SHP77 treated with DMSO at 0.1 percent for 48 hours (cell line): Measurements from ENCODE around the gene HNRNPR.
"Not testable (repeated sequence)": the region's sequence is repeated elsewhere in the genome, so short reads cannot be mapped to it uniquely, and the experiment has no call there.

ENCODE experiments used
- DNase-seq: peaks from one replicate; lab custom pipeline; 2025; lab: John Stamatoyannopoulos, UW

HNRNPR gene

DNA sequence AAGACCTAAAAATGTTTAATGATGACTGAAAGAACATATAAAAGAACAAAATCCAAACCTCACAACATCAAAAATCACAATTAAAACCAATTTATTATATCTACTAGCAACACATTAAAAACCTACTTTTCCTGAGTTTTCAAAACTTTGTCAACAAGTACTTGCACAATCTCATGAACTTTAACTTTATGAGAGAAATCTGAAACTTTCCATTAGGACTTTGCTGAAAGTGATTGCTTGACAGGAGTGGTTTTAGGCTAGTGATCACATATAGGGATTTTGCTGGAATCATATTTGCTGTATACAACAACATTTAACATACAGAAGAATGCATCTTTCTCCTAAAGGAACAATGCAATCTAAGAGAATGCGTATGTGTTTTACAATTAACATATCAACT lies 13.2 kb downstream of the HNRNPR start:
- no peak for DNase-seq

DNA sequence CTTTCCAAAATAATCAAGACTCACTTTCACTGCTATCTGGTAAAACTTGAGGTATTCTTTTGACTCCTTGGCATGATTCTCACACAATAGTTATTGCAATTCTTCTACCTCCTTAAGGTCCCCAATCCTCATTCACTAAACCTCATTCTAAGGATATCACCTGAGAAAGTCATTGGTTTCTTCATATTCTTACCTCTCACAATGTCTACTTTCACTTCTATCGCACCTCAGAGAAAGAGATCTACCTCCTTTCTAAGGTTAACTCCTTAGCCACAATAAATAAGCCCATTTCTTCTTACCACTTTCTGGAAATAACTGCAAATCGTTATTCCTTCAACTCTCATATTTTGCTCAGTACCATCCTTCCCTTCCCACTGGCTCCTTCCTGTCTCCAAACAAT lies 18.7 kb downstream of the HNRNPR start:
- no peak for DNase-seq

DNA sequence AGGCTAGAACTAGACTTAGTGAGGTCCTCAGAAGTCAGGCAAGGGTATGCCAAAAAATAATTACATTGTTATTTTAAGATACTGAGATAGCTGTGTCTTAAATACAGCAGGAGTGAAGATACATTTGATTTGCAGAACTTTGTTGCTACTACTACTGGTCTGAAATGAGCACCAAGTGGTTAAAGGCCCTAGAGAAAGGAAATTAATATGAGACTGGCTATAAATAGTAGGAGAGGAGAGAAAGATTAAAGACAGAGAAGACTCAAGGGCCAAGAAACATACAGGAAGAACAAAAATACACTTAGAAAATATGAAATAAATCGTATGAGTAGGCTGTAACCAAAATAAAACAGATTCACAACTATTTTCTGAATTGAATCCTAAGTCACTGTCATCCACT lies 21.3 kb downstream of the HNRNPR start:
- DNase-seq, result no peak

DNA sequence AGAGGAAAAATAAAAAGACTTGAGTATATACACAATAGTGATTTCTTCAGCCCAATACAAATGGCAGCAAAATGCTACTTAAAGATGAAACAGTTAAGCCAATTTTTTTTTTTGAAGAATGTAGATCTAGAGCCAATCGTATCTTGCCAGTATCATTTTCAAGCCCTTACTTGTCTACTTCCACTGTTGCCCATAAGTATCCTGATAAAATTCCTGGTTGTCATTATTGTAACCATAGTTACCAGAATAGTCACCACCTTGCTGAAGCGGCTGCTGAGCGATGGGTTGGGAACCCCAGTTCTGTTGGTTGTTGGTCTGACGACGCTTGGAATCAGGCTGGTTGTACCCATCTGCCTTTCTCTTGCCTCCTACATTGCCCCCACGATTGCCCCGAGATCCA lies 33.8 kb downstream of the HNRNPR start:
- not testable (repeated sequence) for DNase-seq

DNA sequence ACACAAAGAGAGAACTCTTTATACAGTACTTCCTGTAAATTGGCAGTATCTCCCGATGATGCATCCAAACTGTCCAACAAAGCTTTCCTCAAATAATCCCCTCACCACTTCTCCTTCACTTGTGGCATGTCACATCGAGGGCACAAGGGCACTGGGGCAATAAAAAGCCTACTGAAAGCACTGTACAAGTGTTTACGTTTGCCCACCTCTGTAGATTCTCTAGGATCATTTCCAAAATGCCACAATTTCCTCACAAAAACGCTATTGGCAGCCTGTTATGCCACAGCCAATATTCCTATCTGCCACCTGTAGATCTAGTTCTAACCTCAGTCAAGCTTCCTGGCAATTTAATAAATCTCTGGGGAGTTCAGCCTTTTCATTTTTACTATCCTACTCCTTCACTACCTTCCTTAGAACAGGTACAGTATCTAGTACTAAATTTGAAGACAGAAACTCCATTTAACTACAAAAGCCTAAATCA lies 39.9 kb downstream of the HNRNPR start:
- no peak for DNase-seq

DNA sequence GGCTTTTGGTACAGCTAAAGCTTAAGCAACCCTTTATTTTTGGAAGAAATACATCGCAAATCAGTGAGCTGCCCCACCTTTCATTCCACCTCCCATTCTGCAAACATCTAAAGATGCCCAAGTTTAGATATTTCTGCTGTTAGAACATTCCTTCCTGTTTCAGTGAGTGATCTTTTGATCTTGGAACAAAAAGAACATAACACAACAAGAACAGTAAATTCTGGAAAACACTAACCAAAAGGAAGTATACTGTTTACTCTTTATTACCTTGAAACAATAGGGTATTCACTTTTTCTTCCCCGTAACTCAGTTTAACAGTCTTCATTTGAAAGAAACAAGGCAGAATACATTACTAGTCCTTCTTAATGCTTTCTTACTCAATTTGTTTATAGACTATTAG lies 40.6 kb downstream of the HNRNPR start:
- DNase-seq, result no peak

DNA sequence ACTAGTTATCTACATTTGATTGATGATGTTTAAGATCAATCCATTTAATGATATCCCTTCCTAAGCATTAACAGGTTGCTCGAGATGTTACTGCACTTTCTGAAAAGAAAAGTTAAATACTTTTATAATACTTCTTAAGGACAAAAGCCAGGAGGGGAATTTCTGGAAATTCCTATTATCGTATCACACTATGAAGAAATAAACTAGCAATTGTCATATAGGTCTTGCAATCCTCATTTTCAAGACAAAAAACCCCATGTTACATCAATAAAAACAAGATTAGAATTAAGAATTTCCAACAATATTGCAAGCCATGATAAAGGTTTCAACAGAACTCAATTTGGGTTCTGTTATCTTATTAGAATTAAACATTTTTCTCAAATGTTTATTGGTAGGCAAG lies 47.2 kb downstream of the HNRNPR start:
- no peak for DNase-seq

DNA sequence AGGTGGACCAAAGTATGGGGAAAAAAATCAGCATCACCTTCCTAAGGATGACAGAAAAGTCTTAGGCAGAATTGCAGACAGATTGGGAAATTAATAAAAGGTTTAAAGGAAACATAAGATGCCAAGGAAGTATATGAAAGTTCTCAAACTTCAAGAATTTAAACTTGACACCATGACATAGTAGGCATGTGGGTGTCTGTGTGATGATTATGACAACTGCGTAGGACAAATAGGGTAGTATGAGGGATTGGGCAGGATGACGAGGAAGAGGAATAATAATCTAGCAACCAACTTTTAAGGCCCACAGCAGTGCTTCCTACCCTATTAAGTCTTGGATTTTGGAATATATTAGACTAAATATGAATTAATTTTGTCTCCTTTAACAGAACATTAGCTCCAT lies 52.4 kb downstream of the HNRNPR start:
- no peak for DNase-seq

DNA sequence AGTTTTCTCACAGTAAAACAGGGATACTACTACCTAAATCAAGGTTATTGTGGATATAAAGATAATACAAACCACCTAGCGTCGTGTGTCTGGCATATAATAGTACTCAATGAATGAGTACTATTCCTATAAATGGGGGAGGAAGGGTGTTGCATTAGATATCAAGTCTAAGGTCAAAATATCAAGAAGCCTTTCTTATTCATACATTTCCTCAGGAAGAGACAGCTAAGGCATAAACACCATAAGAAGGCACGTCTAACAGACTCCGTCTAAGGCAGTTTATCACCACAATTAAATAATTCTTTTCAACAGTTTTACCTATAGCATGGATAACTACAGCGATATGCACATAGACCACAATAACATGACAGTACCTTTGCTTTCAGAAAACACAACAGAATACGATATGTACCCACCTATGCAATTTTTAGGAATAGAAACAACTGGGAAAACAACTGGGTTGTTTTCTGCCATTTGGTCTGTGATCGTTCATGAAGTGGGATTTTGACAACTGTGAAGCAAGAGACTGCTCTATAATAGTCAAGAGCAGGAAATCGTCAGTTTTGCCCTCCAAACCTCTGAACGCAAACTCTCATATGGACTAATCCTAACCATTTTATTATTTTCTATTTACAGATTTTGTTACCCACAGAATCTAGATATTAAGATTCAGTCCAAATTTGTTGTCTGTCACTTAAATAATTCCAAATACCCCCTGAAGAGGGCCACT lies 53.1 kb downstream of the HNRNPR start:
- DNase-seq, result no peak

DNA sequence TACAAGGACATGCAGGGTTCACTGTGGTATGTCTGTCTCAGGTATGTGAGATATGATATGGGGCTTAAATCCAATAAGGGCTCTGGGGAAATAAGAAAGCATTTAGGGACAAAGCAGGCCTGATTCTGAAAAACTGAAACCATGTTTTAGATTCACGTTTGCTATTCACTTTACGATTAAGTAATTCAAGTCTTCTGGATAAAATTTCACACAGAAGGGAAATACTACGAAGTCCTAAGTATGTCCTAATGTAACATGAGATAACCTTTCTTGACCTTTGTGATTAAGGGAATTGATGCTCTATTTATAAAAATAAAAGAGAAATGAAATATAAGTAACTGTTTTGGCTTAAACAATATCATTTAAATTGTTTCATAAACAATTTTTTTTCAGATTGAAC lies 55.4 kb downstream of the HNRNPR start:
- no peak for DNase-seq

DNA sequence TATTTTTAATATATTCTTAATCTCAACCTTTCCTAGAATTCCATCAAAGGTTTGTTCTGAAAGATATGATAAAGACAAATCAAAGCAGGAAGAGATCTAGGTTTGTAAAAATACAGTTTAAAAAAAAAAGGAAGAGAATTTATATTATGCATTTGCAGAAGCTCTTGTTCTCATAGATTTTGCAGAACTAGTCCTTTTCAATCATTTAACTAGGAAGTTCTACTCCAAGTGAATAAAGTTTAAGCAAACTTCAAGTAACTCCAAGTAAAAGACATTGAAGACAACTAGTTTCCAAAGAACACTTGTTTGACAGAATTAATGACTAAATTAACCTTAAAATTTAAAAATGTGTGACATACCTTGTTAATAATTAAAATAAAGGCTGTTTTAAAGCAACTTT lies 55.9 kb downstream of the HNRNPR start:
- DNase-seq, result no peak

DNA sequence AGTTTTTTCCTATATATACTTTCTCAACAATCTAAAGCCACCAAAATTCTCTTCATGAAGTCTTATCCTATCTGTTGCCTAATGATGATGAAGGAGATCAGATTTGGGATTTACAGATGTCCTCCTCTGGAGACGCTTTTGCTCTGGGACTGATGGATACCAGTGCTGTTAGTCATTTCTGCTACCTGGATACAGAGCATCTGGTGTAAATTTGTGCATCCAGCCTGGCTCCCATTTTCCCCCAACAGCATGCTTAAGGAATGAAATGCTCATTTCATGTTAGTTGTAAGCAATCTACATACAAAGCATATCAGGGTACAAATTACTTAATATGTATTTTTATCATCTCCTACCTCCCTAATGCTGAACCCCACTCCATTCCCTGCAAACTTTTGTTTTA lies 57.7 kb downstream of the HNRNPR start:
- DNase-seq, result no peak

DNA sequence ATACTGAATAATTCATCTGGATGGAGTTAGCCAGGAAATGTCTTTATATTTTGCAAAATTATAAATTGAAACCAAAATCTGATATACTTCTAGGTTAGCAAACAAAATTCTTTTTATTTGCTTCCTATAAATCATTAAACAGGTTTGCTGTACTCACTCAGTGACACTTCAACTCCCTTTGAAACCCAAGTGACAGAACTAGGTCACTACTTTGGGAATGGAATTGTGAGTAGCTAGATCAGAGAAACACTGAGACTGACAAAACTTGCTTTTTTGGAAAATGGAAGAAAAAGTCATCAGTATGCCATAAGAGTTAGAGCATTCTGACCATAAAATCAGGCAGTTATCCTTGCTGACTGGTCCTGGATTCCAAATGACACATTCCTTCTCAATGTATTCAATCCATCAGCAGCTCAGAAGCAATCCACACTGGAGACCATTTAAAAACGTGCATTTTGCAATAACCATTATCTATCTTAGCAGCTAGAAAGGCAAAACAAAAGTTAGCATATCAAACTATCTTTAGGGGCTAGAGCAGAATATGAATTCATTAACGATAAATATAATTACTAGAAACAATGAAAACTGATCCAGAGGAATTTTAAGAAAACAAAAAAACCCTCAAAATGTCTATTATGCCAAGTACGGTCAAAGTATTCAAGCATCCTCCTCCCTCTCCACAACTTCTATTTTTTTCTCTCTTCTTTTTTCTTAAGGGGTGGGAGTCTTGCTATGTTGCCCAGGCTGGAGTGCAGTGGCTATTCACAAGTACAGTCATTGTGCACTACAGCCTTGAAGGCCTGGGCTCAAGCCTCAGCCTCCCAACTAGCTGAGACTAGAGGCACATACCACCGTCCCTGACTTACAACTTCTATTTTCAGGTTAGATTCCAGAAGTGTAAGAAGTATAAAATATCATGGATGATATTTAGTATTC lies 60.1 kb downstream of the HNRNPR start:
- no peak for DNase-seq

DNA sequence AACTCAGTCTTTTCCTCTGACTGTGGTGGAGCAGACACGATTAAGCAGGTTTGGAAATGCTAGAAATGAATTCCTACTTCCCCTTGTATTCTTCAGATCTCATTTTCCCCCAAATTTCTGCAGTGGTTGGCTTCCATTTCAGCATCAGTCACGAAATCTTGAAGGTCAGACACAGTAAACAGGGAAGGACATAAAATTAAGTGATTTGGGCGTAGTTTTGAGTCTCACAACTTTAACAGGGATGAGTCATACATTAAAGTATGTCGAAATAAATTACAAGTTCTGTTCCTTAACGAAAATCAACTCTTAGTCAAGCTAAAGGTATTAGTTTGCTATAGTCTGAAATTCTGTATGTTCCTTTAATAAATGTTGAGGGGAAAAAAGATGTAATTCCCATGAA lies 61.1 kb downstream of the HNRNPR start:
- DNase-seq, result no peak

DNA sequence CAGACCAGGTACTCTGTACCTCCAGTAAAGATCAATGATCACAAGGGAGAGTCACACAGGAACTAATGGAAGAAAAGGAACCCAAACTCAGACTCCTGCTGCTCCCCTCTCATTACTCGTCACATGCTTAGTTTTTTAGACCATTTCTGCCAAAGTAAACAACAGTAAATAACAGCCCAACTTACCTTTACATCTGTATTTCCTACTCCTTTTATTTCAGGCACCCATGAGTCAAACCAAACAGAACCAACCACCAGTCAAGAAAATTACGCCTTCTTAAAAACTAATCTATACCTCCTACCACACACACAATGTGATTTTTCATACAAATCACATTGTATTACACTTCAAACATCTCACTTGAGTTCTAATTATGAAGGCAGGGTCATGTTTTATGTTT lies 65.4 kb downstream of the HNRNPR start:
- no peak for DNase-seq

DNA sequence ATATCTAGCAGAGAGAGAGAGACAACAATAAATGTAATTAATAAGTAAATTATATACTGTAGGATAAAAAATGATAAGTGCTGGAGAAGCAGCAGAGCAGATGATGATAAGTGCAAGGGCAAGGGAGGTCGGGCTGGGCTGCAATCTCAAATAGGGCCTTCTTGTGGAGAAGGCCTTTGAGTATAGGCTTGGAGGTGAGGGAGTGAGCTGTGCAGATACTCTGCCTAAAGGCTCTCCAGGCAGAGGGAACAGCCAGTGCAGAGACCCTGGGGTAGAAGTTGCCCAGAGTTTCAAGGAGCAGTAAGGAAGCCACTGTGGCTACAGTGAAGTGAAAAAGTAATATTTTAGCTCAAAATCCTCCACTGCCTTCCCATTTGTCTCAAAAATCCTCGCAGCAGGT lies 67.6 kb downstream of the HNRNPR start:
- no peak for DNase-seq

DNA sequence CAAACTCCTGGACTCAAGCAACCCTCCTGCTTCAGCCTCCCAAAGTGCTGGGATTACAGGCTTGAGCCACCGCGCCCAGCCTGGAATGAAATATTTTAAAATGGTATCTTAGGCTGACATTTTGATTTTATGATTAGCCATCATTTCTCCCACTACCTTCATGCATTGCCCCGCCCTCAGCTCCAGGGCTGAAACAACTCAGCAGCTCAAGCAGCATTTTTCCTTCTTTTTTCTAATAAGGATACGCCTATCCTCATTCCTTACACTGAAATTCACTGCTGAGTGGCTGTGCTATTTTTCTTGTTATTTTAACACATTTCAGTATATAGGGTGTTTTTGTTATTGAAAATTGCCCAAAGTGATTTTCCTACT lies 70.0 kb downstream of the HNRNPR start:
- no peak for DNase-seq

DNA sequence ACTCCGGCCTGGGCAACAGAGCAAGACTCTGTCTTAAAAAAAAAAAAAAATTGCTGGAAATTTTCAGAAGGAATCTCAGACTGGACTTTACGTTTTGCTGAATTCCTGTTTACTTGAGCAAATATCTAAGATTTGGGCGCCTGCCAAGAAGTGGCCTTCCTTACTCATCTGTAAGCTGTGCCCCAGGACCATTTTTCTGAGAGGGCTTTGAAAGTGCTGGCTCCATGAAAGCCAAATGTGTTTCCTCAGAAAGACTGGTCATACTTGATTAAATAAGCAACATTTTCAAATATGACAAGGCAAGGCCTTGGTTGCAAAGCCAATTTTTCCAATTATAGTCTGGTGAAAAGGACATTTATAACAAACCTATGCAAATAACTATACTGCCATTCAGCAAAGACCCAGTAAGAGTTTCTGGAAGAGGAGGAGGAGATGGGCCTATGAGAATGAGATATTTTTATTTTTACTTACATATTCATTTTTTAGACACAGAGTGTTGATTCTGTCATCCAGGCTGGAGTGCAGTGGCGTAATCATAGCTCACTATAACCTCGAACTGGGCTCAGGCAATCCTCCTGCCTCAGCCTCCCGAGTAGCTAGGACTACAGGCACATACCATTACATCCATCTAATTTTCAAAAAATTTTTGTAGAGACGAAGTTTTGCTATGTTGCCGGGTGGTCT lies 70.5 kb downstream of the HNRNPR start:
- DNase-seq, result no peak

DNA sequence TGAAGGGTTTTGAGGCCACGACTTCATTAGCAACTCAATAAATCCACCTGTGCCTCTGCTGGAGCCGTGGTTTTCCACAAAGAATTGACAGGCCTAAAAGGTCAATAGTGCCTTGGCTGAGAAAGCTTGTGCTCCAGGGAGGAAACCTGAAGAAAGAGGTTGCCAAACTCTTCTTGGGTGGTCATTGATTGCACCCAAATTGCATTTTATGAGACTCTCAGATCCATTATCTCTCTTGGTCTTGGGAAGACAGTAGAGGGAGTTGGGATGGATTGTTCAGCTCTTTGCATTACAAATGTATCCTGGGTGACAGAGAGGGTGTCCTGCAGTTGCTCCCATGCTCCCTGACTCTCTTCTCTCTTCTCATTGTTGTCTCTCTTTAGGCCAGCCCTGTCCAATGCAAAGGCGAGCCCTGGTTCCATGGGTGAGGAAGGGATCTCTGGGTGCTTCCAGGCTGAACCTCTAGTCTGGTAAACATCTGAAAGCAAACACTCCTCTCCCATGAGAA lies 80.7 kb downstream of the HNRNPR start:
- no peak for DNase-seq

DNA sequence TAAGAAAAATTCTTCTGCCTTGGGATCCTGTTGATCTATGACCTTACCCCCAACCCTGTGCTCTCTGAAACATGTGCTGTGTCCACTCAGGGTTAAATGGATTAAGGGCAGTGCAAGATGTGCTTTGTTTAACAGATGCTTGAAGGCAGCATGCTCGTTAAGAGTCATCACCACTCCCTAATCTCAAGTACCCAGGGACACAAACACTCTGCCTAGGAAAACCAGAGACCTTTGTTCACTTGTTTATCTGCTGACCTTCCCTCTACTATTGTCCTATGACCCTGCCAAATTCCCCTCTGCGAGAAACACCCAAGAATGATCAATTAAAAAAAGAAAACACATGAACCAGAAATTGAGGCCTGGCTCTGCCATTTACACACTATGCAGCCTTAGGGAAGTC lies 86.0 kb downstream of the HNRNPR start:
- DNase-seq, result not testable (repeated sequence)

DNA sequence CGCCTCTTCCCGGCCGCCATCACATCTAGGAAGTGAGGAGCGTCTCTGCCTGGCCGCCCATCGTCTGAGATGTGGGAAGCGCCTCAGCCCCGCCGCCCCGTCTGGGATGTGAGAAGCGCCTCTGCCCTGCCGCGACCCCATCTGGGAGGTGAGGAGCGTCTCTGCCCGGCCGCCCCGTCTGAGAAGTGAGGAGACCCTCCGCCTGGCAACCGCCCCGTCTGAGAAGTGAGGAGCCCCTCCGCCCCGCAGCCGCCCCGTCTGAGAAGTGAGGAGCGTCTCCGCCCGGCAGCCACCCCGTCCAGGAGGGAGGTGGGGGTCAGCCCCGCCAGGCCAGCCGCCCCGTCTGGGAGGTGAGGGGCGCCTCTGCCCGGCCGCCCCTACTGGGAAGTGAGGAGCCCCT lies 86.7 kb downstream of the HNRNPR start:
- DNase-seq, result not testable (repeated sequence)
